A549 (cell line): ENCODE results near the gene RNF32. TPM values are rescaled to one million over a fixed set of nuclear protein-coding genes. Genes with fewer than 3 reads are reported as not detected.

ENCODE experiments used
- ATAC-seq, 2 experiments: fragments of 200-7000 bp in 1 of 2; fragments of >200 bp in 1 of 2; cut with Nextera tagmentation in 1 of 2; cut with Tn5 transposase in 1 of 2; 3 replicates each; pipeline versions ENCODE4 v1.8.0 to v1.9.1; 2018 to 2020; ENCODE audit warnings: mild to moderate bottlenecking in 1 of 2, moderate library complexity in 1 of 2
- CTCF ChIA-PET: fragments of 300-600 bp; sonication (Branson Sonifier 250); formaldehyde crosslinking; extraction: SDS; loops from one replicate; lab custom pipeline; 2021; ENCODE audit warnings: antibody characterized with exemption, inconsistent platforms; lab: Yijun Ruan, JAX
- POLR2A ChIA-PET: fragments of 350-600 bp; formaldehyde crosslinking; extraction: SDS; loops from one replicate; lab custom pipeline; 2021; ENCODE audit warnings: antibody characterized with exemption, inconsistent platforms; lab: Yijun Ruan, JAX
- DNase-seq, 2 experiments: peaks; one replicate each; pipeline versions ENCODE4 v3.0.0 to v3.0.0-alpha.2; 2011 to 2016; ENCODE audit warnings: low read depth in 1 of 2, low spot score in 1 of 2
- FAIRE-seq: peaks from 2 replicates; lab custom pipeline; 2011; peaks lifted over from hg19 to GRCh38; lab: Jason Lieb, UNC
- H3K27ac ChIP-seq, 2 experiments: fragments of >200 bp; sonication (Bioruptor Twin); formaldehyde crosslinking; 3 replicates each; pipeline ENCODE4 v1.5.1; 2016 to 2017
- H3K4me1 ChIP-seq: fragments of >200 bp; sonication (Bioruptor Twin); formaldehyde crosslinking; 3 replicates; pipeline ENCODE4 v1.6.1; 2016
- H3K4me2 ChIP-seq: fragments of >200 bp; sonication (Bioruptor Twin); formaldehyde crosslinking; 3 replicates; pipeline ENCODE4 v1.6.1; 2016
- H3K4me3 ChIP-seq: fragments of >200 bp; sonication (Bioruptor Twin); formaldehyde crosslinking; 3 replicates; pipeline ENCODE4 v1.5.1; 2016
- H3K9me3 ChIP-seq: fragments of >200 bp; sonication (Bioruptor Twin); formaldehyde crosslinking; 3 replicates; pipeline ENCODE4 v1.6.1; 2016
- BCL3 ChIP-seq: fragments of >200 bp; sonication (Bioruptor Twin); formaldehyde crosslinking; IDR thresholded peaks from 3 replicates; pipeline ENCODE4 v1.6.1; 2016
- CBX8 ChIP-seq: fragments of 200-600 bp; sonication (generic); IDR thresholded peaks from 2 replicates; pipeline ENCODE4 v1.6.1; 2016
- CHD2 ChIP-seq: fragments of 150-350 bp; IDR thresholded peaks from 2 replicates; pipeline ENCODE4 v1.6.1; 2014; ENCODE audit warnings: low read length; ENCODE audit not compliant: partially characterized antibody
- E2F6 ChIP-seq: IDR thresholded peaks from 2 replicates; pipeline ENCODE4 v1.6.1; 2012; ENCODE audit warnings: low read depth, borderline replicate concordance
- EHF ChIP-seq: fragments of 250-450 bp; sonication (Bioruptor Pico); IDR thresholded peaks from 2 replicates; pipeline ENCODE4 v1.5.0; 2020; ENCODE audit warnings: mild to moderate bottlenecking
- ELK1 ChIP-seq: fragments of 150-350 bp; IDR thresholded peaks from 2 replicates; pipeline ENCODE4 v1.6.1; 2014; ENCODE audit warnings: low read depth, mild to moderate bottlenecking, low read length
- FOSB ChIP-seq: fragments of 250-450 bp; sonication (Bioruptor Pico); IDR thresholded peaks from 2 replicates; pipeline ENCODE4 v1.5.0; 2020; ENCODE audit warnings: mild to moderate bottlenecking, moderate library complexity
- FOXS1 ChIP-seq: fragments of 250-450 bp; sonication (Bioruptor Pico); IDR thresholded peaks from 2 replicates; pipeline ENCODE4 v1.5.0; 2020; ENCODE audit warnings: mild to moderate bottlenecking, moderate library complexity
- HDAC2 ChIP-seq: fragments of 200-600 bp; sonication (generic); IDR thresholded peaks from 2 replicates; pipeline ENCODE4 v1.6.1; 2016
- HMGXB4 ChIP-seq: fragments of 250-450 bp; sonication (Bioruptor Pico); IDR thresholded peaks from 2 replicates; pipeline ENCODE4 v1.5.0; 2021; ENCODE audit warnings: mild to moderate bottlenecking, moderate library complexity, borderline replicate concordance
- KDM1A ChIP-seq: fragments of 200-600 bp; sonication (generic); IDR thresholded peaks from 2 replicates; pipeline ENCODE4 v1.6.1; 2016; ENCODE audit warnings: low read depth, mild to moderate bottlenecking
- MAX ChIP-seq: IDR thresholded peaks from 2 replicates; pipeline ENCODE4 v1.6.1; 2012
- MAZ ChIP-seq: fragments of 150-350 bp; IDR thresholded peaks from 2 replicates; pipeline ENCODE4 v1.6.1; 2014; ENCODE audit warnings: antibody characterized with exemption, low read depth, low read length, borderline replicate concordance
- NPAS2 ChIP-seq: fragments of 250-450 bp; sonication (Bioruptor Pico); IDR thresholded peaks from 2 replicates; pipeline ENCODE4 v1.8.0; 2022; ENCODE audit warnings: mild to moderate bottlenecking, moderate library complexity, borderline replicate concordance
- POLR2AphosphoS2 ChIP-seq: conservative IDR thresholded peaks from 2 replicates; pipeline ENCODE4 v1.6.1; 2012; ENCODE audit warnings: low read length, improper control_type of control experiment, inconsistent platforms
- RARB ChIP-seq: fragments of 250-450 bp; sonication (Bioruptor Pico); IDR thresholded peaks from 2 replicates; pipeline ENCODE4 v1.8.0; 2021; ENCODE audit warnings: mild to moderate bottlenecking, moderate library complexity
- REST ChIP-seq: fragments of 200-600 bp; sonication (generic); IDR thresholded peaks from 2 replicates; pipeline ENCODE4 v1.6.1; 2016; ENCODE audit warnings: antibody characterized with exemption, mild to moderate bottlenecking, moderate library complexity
- RNF2 ChIP-seq: fragments of 200-600 bp; sonication (generic); IDR thresholded peaks from 2 replicates; pipeline ENCODE4 v1.6.1; 2016; ENCODE audit warnings: low read depth, mild to moderate bottlenecking, antibody characterized with exemption, moderate library complexity, borderline replicate concordance
- TFCP2L1 ChIP-seq: fragments of 250-450 bp; sonication (Bioruptor Pico); IDR thresholded peaks from 2 replicates; pipeline ENCODE4 v1.5.0; 2021; ENCODE audit warnings: mild to moderate bottlenecking
- ZFP36 ChIP-seq: fragments of 450-650 bp; IDR thresholded peaks from 2 replicates; pipeline ENCODE4 v1.6.1; 2014; ENCODE audit warnings: borderline replicate concordance; ENCODE audit not compliant: partially characterized antibody
- ZNF302 ChIP-seq: fragments of 250-450 bp; sonication (Bioruptor Pico); IDR thresholded peaks from 2 replicates; pipeline ENCODE4 v1.9.0; 2021; ENCODE audit warnings: inconsistent platforms, mild to moderate bottlenecking, moderate library complexity
- WGBS: methylation state at CpG from one replicate; pipeline ENCODE4 v1.1.6; 2017; ENCODE audit errors: missing lambda C conversion rate; 5-methylcytosine and 5-hydroxymethylcytosine counted together
- polyA plus RNA-seq, 4 experiments: library from polyadenylated mRNA; depleted of rRNA in 3 of 4; stranded (reverse); fragments of >200 nt; fragmentation: RNase III in 1 of 4; extraction: RNeasy Plus Mini Kit Qiagen cat#74134 plus additional on column Dnase treatment in 1 of 4; gene quantifications; 2 replicates in 3 of 4; 3 replicates in 1 of 4; pipeline ENCODE4 v1.2.3, GENCODE V29; 2011 to 2017

The RNF32 gene
- polyA plus RNA-seq, 2 of the 4 experiments (the other 2 are of a cell fraction) = 1.8 to 2.8 TPM

- FAIRE-seq (no peak), ATAC-seq (no peak), DNase-seq (no peak)
- 71% methylated on average over 1 of the region's 1 CpG for WGBS
- ChIA-PET POLR2A (no interaction called here), CTCF (interaction anchor here (1.2 kb wide), 1 partner anchor 99 kb away, joined by 3 read pairs; no protein-coding TSS in a partner anchor)
- Histone ChIP-seq H3K4me2 (no peak overlapping the region), H3K4me1 (no peaks in the 10 kb centered on the region), H3K27ac (no peak overlapping the region), H3K4me3 (no peak overlapping the region), H3K9me3 (no peaks in the 10 kb centered on the region)
- TF ChIP-seq CHD2 (no peak), E2F6 (no peak), ZFP36 (no peak), KDM1A (no peak), HDAC2 (no peak), MAX (no peak), RARB (CRISPR knock-in tag) (no peak), RNF2 (no peak), EHF (CRISPR knock-in tag) (no peak), BCL3 (no peak), ZNF302 (no peak), FOSB (CRISPR knock-in tag) (no peak), TFCP2L1 (CRISPR knock-in tag) (no peak), NPAS2 (CRISPR knock-in tag) (no peak), HMGXB4 (CRISPR knock-in tag) (no peak), POLR2AphosphoS2 (no peak), ELK1 (no peak)
These were observed 26.5 kb downstream of the RNF32 start for GRCh38 chr7:156667110-156667426.

- no peak for TF ChIP-seq REST
- no peak for TF ChIP-seq HDAC2
- TF ChIP-seq BCL3 = no peak
- no peak for TF ChIP-seq FOXS1
- TF ChIP-seq ZFP36 = no peak
- TF ChIP-seq HMGXB4 (CRISPR knock-in tag) = no peak
- no peak for TF ChIP-seq EHF (CRISPR knock-in tag)
- no peak for TF ChIP-seq MAZ
- TF ChIP-seq NPAS2 (CRISPR knock-in tag) = no peak
- TF ChIP-seq CBX8 = no peak
- TF ChIP-seq ZNF302 = no peak
- no peak for TF ChIP-seq RNF2
- ChIA-PET CTCF (interaction anchor here (1.1 kb wide), 1 partner anchor 17 kb away, joined by 3 read pairs; no protein-coding TSS in a partner anchor), POLR2A (no interaction called here)
- DNase-seq = no peak
- no peak overlapping the region for H3K27ac ChIP-seq
- ATAC-seq = no peak
- H3K4me3 ChIP-seq = no peak overlapping the region
- no peaks in the 10 kb centered on the region for H3K9me3 ChIP-seq
- no peaks in the 10 kb centered on the region for H3K4me1 ChIP-seq
- no peak overlapping the region for H3K4me2 ChIP-seq
- WGBS = 91% methylated on average over 13 of the region's 13 CpGs
- FAIRE-seq = no peak
These were observed 27.7 kb downstream of the RNF32 start for GRCh38 chr7:156668130-156668741.
